ENCODE results near the gene ZNF319.

Gene ZNF319

DNA sequence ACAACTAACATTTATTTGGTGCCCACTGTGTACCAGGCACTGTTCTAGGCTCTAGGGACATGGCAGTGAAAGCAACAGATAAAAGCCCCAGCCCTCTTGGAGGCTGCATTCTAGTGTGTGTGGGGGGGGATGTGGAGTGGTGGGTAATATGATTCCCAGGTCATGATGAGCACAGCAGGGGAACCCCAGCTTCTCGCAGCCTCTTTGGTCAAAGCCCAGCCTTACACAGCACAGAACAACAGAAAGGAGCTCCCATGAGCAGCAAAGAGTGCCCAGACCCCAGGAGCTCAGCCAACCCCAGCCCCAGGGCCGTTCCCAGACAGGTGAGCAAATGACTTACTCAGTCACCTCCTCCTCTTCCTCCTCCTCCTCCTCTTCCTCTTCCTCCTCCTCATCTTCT, 51.5 kb downstream of the ZNF319 start:
- TF ChIP-seq, protein P1, sequence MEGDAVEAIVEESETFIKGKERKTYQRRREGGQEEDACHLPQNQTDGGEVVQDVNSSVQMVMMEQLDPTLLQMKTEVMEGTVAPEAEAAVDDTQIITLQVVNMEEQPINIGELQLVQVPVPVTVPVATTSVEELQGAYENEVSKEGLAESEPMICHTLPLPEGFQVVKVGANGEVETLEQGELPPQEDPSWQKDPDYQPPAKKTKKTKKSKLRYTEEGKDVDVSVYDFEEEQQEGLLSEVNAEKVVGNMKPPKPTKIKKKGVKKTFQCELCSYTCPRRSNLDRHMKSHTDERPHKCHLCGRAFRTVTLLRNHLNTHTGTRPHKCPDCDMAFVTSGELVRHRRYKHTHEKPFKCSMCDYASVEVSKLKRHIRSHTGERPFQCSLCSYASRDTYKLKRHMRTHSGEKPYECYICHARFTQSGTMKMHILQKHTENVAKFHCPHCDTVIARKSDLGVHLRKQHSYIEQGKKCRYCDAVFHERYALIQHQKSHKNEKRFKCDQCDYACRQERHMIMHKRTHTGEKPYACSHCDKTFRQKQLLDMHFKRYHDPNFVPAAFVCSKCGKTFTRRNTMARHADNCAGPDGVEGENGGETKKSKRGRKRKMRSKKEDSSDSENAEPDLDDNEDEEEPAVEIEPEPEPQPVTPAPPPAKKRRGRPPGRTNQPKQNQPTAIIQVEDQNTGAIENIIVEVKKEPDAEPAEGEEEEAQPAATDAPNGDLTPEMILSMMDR (IDR thresholded peaks at IDR 0.05; ENCODE audit: borderline replicate concordance, insufficient read depth, low read depth, low read length) = no peak

DNA sequence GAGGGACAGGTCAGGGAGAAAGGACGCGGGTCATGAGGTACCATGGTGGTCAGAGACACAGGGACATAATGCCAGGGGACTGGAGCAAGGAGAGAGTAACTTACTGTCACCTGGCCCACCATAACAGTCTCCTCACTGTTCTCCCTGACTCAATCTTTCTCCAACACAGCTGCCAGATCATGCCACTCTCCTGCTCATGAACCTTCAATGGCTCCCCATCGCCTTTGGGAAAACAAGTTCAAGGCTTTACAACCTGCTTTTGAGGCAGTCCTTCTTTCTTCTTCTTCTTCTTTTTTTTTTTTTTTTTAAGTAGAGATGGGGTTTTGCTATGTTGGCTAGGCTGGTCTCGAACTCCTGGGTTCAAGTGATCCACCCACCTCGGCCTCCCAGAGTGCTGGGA, 52.4 kb downstream of the ZNF319 start:
- TF ChIP-seq, protein P1 (IDR thresholded peaks at IDR 0.05; ENCODE audit: borderline replicate concordance, insufficient read depth, low read depth, low read length) = no peak
- no peak overlapping the region for H3K4me3 ChIP-seq (ENCODE audit: low read depth, low read length)

More for the DNA sequence above, 51.5 kb downstream of the ZNF319 start:
- no peak overlapping the region for H3K4me3 ChIP-seq (ENCODE audit: low read depth, low read length)

DNA sequence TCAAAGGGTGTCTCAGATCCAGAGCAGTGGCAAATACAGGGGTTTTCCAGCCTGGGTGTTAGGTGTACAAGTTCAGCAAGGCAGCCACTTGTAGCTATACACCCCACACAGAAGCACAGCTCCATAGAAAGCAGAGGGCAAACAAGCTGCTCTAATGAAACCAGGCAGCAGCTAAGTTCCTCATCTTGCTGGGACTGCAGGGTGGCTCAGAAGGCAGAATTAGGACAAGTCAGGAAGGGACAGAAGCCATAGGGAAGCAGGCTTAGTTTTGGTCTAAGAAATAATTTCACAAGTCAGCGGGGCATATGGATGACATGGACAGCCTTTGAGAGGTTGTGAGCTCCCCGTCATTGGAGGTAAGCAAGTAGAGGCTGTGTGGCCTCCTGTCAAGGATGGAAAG, 53.2 kb downstream of the ZNF319 start:
- TF ChIP-seq, protein P1 (IDR thresholded peaks at IDR 0.05; ENCODE audit: borderline replicate concordance, insufficient read depth, low read depth, low read length) = no peak
- H3K4me3 ChIP-seq (ENCODE audit: low read depth, low read length) = no peak overlapping the region

DNA sequence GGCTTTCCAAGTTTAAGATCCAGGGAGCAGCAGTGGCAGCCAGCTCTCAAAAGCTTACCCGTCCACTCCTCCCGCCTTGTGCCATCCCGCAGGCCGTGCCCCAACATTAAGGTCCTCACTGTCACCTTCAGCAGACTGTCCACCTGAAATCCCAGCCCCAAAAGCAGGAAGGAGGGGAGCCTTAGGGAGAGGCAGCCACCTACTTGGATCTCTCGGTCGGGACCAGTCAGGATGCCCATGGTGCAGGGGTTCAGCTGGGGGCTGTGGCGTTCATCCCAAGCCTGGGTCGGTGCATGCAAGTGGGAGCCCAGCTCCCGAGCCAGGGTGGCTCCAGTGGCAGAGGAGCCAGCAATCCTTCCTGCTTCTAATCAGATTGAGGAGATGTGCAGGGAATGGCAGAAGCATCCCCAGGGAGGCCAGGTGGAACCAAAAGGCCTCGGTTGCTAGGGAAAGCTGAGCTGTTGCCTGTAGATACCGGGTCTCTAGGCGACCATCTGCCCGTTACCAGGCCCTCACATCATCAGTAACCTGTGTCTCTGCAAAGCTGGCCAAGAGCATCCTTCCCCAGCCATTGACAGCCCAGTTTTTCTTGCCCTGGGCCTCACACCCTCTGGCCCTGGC, 54.2 kb downstream of the ZNF319 start:
- TF ChIP-seq, protein P1 (IDR thresholded peaks at IDR 0.05; ENCODE audit: borderline replicate concordance, insufficient read depth, low read depth, low read length) = no peak
- no peak overlapping the region for H3K4me3 ChIP-seq (ENCODE audit: low read depth, low read length)

DNA sequence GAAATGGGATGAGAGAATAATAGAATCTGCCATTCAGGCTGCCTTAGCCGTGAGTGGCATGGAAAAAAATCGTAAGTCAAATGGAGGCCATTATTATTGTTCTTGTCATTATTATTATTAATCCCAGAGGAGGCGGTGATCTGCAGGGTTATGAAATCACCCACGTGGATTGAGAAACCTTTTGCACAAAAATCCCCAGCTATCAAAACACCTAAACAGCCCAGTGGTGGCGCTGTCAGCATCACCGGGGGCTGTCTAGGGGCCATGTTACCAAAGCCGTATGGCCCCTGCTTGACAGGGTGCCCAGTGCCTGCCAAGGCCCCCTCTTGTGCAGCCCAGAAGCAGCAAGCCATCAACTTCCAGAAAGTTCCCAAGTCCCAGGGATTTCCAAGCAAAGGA, 54.7 kb downstream of the ZNF319 start:
- TF ChIP-seq, protein P1 (IDR thresholded peaks at IDR 0.05; ENCODE audit: borderline replicate concordance, insufficient read depth, low read depth, low read length) = 0 out of 2 replicates have a peak, but pooled peaks have one; percentile 10
- H3K4me3 ChIP-seq (ENCODE audit: low read depth, low read length) = no peak overlapping the region

DNA sequence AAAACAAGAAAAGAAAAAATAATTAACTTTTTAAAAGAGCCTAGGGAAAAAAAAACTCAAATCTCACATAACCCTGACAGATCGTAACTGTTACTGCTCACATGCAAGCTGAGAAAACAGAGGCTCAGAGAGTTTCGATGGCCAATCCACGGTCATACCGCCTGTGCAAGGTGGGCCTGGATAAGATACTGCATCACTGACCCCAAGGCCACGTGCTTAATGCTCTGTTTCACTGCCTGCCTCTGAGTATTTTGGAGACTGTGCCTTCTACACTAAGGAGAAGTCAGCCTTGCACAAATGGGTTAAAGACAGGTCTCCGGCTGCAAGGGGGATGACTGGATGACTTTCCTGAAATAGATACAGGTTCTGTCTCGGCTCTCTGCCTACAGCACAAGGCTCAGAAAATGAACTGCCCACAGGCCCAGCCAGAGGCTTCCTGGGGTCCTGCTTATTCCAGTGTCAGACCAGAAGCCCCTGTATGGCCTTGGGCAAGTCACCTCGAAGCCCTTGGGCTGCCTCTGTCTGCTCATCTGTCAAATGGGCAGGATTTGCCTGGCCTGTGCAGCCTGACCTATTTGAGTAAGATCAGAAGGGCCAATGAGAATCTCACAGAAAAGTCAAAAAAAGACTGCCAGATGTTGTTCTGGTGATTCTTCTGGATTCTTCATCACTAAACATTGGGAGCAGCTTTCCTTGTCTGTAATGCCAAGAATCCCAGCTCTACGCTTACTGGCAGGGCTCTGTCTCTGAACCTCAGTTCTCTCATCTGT, 55.3 kb downstream of the ZNF319 start:
- TF ChIP-seq, protein P1 (IDR thresholded peaks at IDR 0.05; ENCODE audit: borderline replicate concordance, insufficient read depth, low read depth, low read length) = no peak
- H3K4me3 ChIP-seq (ENCODE audit: low read depth, low read length) = no peak overlapping the region
